ENCODE data around the gene FUT2. TPM values are rescaled to one million over a fixed set of nuclear protein-coding genes. Genes with fewer than 3 reads are reported as not detected.

Gene FUT2
- total and polyA plus RNA-seq, 2 donors (not counting 1 experiment from before 2014, with no cell fraction given), result not detected

DNA sequence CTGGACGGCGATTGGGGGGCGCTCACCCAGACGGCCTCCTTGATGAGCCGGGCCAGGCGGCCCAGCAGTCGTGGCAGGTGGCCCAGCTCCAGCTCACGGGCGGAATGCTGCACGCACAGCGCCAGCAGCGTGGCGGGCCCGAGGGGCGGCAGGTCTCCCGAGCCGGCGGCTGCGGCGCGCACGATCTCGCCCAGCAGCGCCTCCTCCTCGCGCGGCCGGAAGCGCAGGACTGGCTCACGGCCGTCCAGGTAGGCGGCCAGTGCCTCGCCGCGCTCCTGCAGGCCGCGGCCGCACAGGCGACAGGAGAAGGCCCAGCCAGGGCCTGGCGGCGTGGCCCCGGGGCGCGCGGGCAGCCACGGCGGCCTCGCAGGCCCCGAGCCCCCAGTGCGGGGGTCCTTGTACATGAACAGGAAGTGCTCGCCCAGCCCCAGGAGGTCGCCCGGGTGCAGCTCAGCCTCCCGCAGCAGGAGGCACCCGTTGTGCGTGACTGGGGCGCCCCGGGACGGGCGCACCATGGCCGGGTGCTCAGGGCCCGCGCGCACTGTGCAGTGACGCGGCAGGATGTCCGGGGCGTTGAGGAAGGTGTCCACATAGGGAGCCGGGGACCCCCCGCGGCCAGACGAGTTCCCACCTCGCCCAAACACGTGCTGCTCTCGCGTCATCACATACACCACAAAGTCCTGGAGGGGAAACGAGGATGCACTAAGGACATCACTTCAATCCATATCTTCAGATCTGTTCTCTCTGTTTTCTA is 33.3 kb downstream of the FUT2 start:
- Histone ChIP-seq H3K4me3 (ENCODE audit: control extremely low read depth in 1 of 5, extremely low read depth in 1 of 5, insufficient read depth in 1 of 5, low read depth in 2 of 5, low read length in 4 of 5) (no peak overlapping the region), H3K27me3 (replicated peaks in 1 of 4; ENCODE audit: control extremely low read depth in 1 of 4, control insufficient read depth in 3 of 4, insufficient read depth in 4 of 4, low read length in 3 of 4) (no peaks in the 10 kb centered on the region), H3K9me3 (ENCODE audit: control extremely low read depth in 1 of 3, control insufficient read depth in 2 of 3, insufficient read depth in 1 of 3, low read length in 2 of 3) (peaks cover 0 to 30% (median 16%) of the 10 kb centered on the region in 3 donors), H4K20me1 (ENCODE audit: control insufficient read depth, insufficient read depth, low read length, poor library complexity, severe bottlenecking) (no peaks in the 10 kb centered on the region), H3K36me3 (replicated peaks in 1 of 2; ENCODE audit: control extremely low read depth in 1 of 2, control insufficient read depth in 1 of 2, extremely low read depth in 1 of 2, insufficient read depth in 2 of 2, low read length in 1 of 2) (no peaks in the 10 kb centered on the region), H3K79me2 (ENCODE audit: control insufficient read depth, insufficient read depth, low read length) (no peaks in the 10 kb centered on the region), H3K9ac (ENCODE audit: low read length) (no peak overlapping the region), H3K27ac (ENCODE audit: low read length in 2 of 2) (no peak overlapping the region), H3K4me1 (ENCODE audit: control insufficient read depth in 2 of 2, insufficient read depth in 2 of 2, low read length in 2 of 2) (peaks cover 11 to 21% of the 10 kb centered on the region in 2 donors), H2AFZ (ENCODE audit: insufficient read depth, low read depth, low read length, poor library complexity, severe bottlenecking) (no peak overlapping the region), H3K4me2 (replicated peaks; ENCODE audit: low read depth, low read length, poor library complexity, severe bottlenecking) (no peak overlapping the region)
- ATAC-seq (ENCODE audit: low read depth) (no peak), DNase-seq (peak; percentile 12)
- Mint-ChIP-seq H3K27me3 (no peaks in the 10 kb centered on the region), H3K27ac (no peak overlapping the region), H3K4me1 (peaks cover 16% of the 10 kb centered on the region), H3K4me3 (no peak overlapping the region), H3K9me3 (ENCODE audit: insufficient read depth) (peaks cover 14% of the 10 kb centered on the region)
- intact Hi-C loops (cut with micrococcal nuclease), result loop anchor here (10.0 kb wide), 1 partner anchor 1296 kb away; the partner anchor contains the start of genes VRK3 and ZNF473
- ChIA-PET POLR2A (no interaction called here), CTCF (no interaction called here)
- TF ChIP-seq EZH2 (IDR thresholded peaks at IDR 0.05; ENCODE audit: borderline replicate concordance, insufficient read depth, low read depth, low read length, poor library complexity, severe bottlenecking), result no peak
- no peak for TF ChIP-seq CTCF (IDR thresholded peaks at IDR 0.05)
- WGBS (ENCODE audit: insufficient coverage), result 95% methylated on average over 67 of the region's 77 CpGs

DNA sequence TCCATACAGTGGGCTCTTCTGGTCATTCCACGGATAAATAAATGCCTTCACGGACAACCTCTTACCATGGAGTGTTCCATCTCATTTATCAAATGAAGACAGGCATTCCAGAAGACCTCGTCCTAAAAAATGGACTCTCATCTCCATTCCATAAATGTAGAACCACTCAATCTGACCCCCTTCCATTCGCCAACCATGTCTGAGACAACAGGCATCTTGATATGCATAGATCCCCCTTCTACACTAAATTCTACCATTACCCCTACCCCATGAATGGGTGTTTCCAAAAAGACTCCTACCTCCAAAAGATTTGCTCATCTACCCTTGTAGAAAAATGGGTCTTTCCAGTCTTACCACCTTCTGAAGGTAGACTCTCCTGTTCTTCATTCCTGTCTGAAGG is 35.7 kb downstream of the FUT2 start:
- H3K27me3 ChIP-seq (replicated peaks in 1 of 4; ENCODE audit: control extremely low read depth in 1 of 4, control insufficient read depth in 3 of 4, insufficient read depth in 4 of 4, low read length in 3 of 4), result no peaks in the 10 kb centered on the region
- H3K27me3 Mint-ChIP-seq, result no peaks in the 10 kb centered on the region
- H3K4me3 Mint-ChIP-seq, result no peak overlapping the region
- no peak overlapping the region for H3K9ac ChIP-seq (ENCODE audit: low read length)
- H3K4me3 ChIP-seq (ENCODE audit: control extremely low read depth in 1 of 5, extremely low read depth in 1 of 5, insufficient read depth in 1 of 5, low read depth in 2 of 5, low read length in 4 of 5), result no peak overlapping the region
- ChIA-PET POLR2A (no interaction called here), CTCF (interaction anchor here (1.6 kb wide), 1 partner anchor 111 kb away, joined by 4 read pairs; no protein-coding TSS in a partner anchor)
- H3K27ac Mint-ChIP-seq, result no peak overlapping the region
- no peak overlapping the region for H2AFZ ChIP-seq (ENCODE audit: insufficient read depth, low read depth, low read length, poor library complexity, severe bottlenecking)
- peaks cover 0 to 15% (median 8%) of the 10 kb centered on the region in 3 donors for H3K9me3 ChIP-seq (ENCODE audit: control extremely low read depth in 1 of 3, control insufficient read depth in 2 of 3, insufficient read depth in 1 of 3, low read length in 2 of 3)
- H4K20me1 ChIP-seq (ENCODE audit: control insufficient read depth, insufficient read depth, low read length, poor library complexity, severe bottlenecking), result no peaks in the 10 kb centered on the region
- TF ChIP-seq EZH2 (IDR thresholded peaks at IDR 0.05; ENCODE audit: borderline replicate concordance, insufficient read depth, low read depth, low read length, poor library complexity, severe bottlenecking), result no peak
- TF ChIP-seq CTCF (IDR thresholded peaks at IDR 0.05), result no peak
- H3K4me2 ChIP-seq (replicated peaks; ENCODE audit: low read depth, low read length, poor library complexity, severe bottlenecking), result no peak overlapping the region
- no peaks in the 10 kb centered on the region for H3K36me3 ChIP-seq (replicated peaks in 1 of 2; ENCODE audit: control extremely low read depth in 1 of 2, control insufficient read depth in 1 of 2, extremely low read depth in 1 of 2, insufficient read depth in 2 of 2, low read length in 1 of 2)
- H3K9me3 Mint-ChIP-seq (ENCODE audit: insufficient read depth), result peaks cover 2% of the 10 kb centered on the region
- DNase-seq, result no peak
- H3K4me1 ChIP-seq (ENCODE audit: control insufficient read depth in 2 of 2, insufficient read depth in 2 of 2, low read length in 2 of 2), result peaks cover 4 to 5% of the 10 kb centered on the region in 2 donors
- intact Hi-C loops (cut with micrococcal nuclease), result no loop called here
- no peaks in the 10 kb centered on the region for H3K79me2 ChIP-seq (ENCODE audit: control insufficient read depth, insufficient read depth, low read length)
- H3K27ac ChIP-seq (ENCODE audit: low read length in 2 of 2), result no peak overlapping the region
- ATAC-seq (ENCODE audit: low read depth), result no peak
- 92% methylated on average over 4 of the region's 4 CpGs for WGBS (ENCODE audit: insufficient coverage)
- H3K4me1 Mint-ChIP-seq, result peaks cover 3% of the 10 kb centered on the region
